Mucosa of rectum (tissue), 2 donors: ENCODE data around the gene SMIM38.

Experiments
- H3K27ac ChIP-seq, 2 donors: one replicate each; pipeline ENCODE4 v1.7.0; 2013; ENCODE audit warnings: inconsistent platforms in 2 of 2, low read depth in 2 of 2, low read length in 2 of 2
- H3K27me3 ChIP-seq, 2 donors: one replicate each; pipeline ENCODE4 v1.7.0; 2013; ENCODE audit warnings: low read length in 2 of 2; ENCODE audit not compliant: control insufficient read depth in 2 of 2, insufficient read depth in 2 of 2
- H3K36me3 ChIP-seq, 2 donors: one replicate each; pipeline ENCODE4 v1.7.0; 2013; ENCODE audit warnings: low read length in 2 of 2; ENCODE audit not compliant: control insufficient read depth in 2 of 2, insufficient read depth in 2 of 2
- H3K4me1 ChIP-seq, 2 donors: one replicate each; pipeline ENCODE4 v1.7.0; 2013; ENCODE audit warnings: low read length in 2 of 2, mild to moderate bottlenecking in 1 of 2; ENCODE audit not compliant: control insufficient read depth in 2 of 2, insufficient read depth in 2 of 2
- H3K4me3 ChIP-seq, 2 donors: one replicate each; pipeline ENCODE4 v1.7.0; 2013; ENCODE audit warnings: low read length in 2 of 2
- H3K9ac ChIP-seq, 2 donors: one replicate each; pipeline ENCODE4 v1.7.0; 2013; ENCODE audit warnings: low read length in 2 of 2, low read depth in 1 of 2, mild to moderate bottlenecking in 1 of 2
- H3K9me3 ChIP-seq, 2 donors: one replicate each; pipeline ENCODE4 v1.7.0; 2013; ENCODE audit warnings: low read length in 2 of 2; ENCODE audit not compliant: control insufficient read depth in 2 of 2
- donor health status: healthy.
- donor health status: Normal muscosa, but diverticular disease.

The SMIM38 gene

DNA sequence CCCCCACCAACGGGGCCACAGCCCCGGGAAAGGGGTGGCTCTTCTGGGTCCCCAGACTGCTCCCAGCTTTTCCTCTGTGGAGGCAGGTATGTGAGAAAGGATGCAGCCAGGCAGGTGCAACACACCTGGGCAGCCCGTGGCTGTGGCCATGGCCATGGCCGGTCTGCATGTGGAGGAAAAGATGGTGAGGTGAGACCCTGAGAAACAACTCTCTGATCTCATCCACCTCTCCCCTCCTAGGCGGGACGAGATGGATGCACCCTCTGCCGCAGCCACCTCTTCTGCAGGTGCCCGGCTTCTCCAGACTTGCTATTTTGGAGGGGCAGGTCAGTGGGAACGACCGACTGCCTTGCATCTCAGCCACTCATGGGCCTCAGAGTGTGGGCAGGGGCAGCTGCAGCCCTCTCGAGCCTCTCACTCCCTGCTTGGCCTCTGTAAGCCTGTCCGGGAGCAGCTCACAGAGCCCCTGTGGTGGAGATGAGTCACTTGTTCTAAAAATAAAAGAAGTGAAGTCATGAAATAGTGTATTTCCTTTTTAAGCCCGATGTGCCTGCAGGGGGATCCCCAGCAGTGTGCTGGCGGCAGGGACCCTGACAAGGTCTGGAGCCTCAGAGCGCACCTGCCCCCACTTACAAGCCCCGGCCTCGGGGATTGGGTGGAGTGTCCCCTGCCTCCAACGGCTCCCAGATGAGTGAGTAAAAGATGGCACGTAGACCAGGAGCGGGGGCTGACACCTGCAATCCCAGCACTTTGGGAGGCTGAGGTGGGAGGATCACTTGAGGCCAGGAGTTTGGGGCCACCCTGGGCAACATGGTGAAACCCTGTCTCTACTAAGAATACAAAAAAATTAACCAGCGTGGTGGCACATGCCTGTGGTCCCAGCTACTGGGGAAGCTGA is 10.7 kb downstream of the SMIM38 start:
- H3K27ac ChIP-seq: no peak overlapping the region

DNA sequence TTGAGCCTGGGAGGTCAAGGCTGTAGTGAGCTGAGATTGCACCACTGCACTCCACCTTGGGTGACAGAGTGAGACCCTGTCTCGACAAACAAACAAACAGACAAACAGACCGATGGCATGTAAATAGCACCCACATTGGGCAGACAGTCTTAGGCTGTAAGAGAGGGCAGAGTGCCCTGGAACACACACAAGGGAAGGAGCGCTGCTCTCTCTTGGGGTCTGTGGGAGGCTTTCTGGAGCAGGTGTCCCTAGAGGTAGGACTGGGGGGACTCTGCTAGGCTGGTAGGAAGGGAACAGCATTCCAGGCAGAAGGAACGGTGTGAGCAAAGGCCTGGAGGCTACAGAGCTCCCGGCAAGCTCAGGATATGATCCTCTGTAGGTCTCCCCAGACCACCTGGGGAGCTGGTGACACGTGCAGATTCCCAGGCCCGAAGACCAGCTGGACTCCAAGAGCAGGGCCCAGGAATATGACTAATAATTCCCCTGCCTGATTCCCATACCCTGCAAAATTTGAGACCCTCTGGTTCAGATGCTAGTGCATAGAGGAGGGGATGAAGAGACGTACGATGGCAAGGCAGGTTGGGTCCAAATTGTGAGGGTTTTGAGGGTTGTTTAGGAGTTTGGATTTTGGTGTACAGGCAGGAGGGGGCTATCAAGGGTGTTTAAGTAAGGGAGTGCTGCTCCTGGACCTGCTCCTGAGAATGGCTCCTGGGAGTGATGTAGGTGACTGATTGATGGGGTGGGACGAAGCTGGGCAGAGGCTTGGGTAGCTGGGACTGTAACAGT is 11.6 kb downstream of the SMIM38 start:
- Histone ChIP-seq H3K9ac (no peak overlapping the region), H3K9me3 (peaks cover 2% of the 10 kb centered on the region in 2 donors), H3K4me1 (no peaks in the 10 kb centered on the region), H3K36me3 (no peaks in the 10 kb centered on the region), H3K27me3 (no peaks in the 10 kb centered on the region), H3K4me3 (no peak overlapping the region), H3K27ac (no peak overlapping the region)

More for the DNA sequence above, 10.7 kb downstream of the SMIM38 start:
- Histone ChIP-seq H3K9ac (no peak overlapping the region), H3K4me1 (no peaks in the 10 kb centered on the region), H3K27me3 (no peaks in the 10 kb centered on the region), H3K36me3 (no peaks in the 10 kb centered on the region), H3K4me3 (no peak overlapping the region), H3K9me3 (peaks cover 2% of the 10 kb centered on the region in 2 donors)

DNA sequence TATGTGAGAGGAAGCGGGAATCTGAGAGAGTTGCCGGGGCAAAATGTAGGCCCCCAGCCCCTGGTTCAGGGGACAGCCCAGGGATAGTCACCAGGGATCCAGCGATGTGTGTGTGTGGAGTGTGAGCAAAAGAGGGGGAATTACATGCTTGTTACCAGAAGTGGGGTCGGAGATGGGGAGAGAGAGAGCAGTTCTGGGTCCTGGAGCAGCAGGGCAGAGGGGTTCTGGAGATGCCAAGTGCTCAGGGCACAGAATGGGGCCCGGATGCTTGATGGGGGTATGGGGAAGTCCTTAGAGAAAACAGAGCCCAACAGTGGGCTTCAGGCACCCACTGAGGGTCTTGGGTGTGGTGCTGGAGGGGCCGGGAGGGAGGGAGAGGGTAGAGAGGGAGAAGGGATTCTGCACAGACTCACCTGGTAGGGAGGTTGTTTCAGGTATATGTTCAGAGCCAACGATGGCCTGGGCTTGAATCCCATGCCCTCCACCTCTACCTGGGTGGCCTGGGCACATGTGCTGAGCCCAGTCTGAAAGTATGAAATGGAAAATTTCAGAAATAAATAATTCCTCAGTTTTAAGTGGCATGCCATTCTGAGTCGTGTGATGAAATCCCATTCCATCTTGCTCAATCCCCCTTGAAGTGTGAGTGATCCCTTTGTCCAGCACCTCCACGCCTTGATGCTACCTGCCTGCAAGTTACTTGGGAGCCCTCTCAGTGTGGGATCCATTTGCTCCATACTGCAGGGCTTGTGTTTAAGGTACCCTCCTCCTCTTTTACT is 12.4 kb downstream of the SMIM38 start:
- Histone ChIP-seq H3K4me3 (no peak overlapping the region), H3K27me3 (no peaks in the 10 kb centered on the region), H3K36me3 (no peaks in the 10 kb centered on the region), H3K9ac (no peak overlapping the region), H3K27ac (no peak overlapping the region), H3K4me1 (no peaks in the 10 kb centered on the region), H3K9me3 (peaks cover 2% of the 10 kb centered on the region in 2 donors)

DNA sequence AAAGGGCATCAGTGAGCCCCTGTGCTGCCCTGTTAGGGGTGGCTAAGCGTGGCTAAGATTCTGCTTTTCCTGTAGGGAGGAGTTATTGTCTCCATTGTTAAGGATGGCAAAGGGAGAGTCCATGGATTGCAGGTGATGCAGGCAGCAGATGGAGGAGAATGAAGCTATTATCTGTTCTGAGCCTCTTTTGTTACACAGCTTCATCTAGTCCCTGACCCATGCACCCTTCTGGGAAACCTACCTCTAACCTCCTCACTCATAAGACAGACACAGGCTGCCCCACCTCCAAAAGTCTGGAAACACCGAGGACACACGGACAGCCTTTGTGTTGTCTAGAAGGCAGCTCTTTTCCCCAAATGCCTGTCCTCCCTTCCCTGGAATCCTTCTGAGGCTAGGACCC is 13.7 kb downstream of the SMIM38 start:
- H3K4me1 ChIP-seq: no peaks in the 10 kb centered on the region
- H3K9me3 ChIP-seq: peaks cover 0 to 2% of the 10 kb centered on the region in 2 donors
- no peak overlapping the region for H3K4me3 ChIP-seq
- no peaks in the 10 kb centered on the region for H3K27me3 ChIP-seq
- H3K9ac ChIP-seq: no peak overlapping the region
- H3K36me3 ChIP-seq: no peaks in the 10 kb centered on the region
- no peak overlapping the region for H3K27ac ChIP-seq

DNA sequence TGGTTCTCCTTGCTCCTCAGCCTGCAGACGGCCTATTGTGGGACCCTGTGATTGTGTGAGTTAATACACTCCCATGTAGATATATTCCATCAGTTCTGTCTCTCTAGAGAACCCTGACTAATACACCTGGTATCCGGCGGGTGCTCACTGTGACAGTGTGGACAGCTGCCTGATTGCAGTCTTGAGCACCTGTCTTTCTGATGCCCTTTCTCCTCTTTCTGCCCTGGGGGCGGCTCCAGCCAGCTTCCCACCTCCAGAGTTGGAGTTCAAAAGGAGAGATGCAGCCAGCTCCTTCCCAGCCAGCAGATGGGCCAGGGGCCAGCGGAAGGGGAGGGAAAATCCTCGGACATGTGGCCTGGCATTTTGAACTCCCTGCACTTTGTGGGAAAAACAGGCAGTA is 15.0 kb downstream of the SMIM38 start:
- no peak overlapping the region for H3K9ac ChIP-seq
- H3K27ac ChIP-seq: no peak overlapping the region
- no peaks in the 10 kb centered on the region for H3K36me3 ChIP-seq

DNA sequence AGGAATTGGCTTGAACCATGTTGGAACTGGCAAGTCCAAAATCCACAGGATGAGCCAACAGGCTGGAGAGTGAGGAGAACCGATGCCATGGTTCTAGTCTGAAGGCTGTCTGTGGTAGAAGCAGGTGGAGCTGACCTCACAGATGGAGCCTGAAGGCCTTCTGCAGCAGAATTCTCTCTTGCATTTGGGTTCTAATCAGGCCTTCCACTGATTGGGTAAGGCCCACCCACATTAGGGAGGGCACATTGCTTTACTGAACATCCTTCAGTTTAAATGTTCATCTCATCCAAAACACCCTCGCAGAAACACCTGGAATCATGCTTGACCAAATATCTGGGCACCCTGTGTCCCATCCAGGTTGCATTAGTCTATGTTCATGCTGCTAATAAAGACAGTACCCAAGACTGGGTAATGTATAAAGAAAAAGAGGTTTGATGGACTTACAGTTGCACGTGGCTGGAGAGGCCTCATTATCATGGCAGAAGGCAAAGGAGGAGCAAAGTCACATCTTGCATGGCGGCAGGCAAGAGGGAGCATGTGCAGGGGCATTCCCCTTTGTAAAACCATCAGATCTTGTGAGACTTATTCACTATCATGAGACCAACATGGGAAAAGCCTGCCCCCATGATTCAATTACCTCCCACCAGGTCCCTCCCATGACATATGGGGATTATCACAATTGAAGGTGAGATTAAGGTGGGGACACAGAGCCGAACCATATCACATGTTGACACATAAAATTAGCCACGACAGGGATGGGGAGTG is 15.9 kb downstream of the SMIM38 start:
- Histone ChIP-seq H3K9ac (no peak overlapping the region), H3K4me1 (no peaks in the 10 kb centered on the region), H3K9me3 (peaks cover 2% of the 10 kb centered on the region in 2 donors), H3K27ac (no peak overlapping the region), H3K27me3 (peaks cover 0 to 3% of the 10 kb centered on the region in 2 donors), H3K36me3 (no peaks in the 10 kb centered on the region), H3K4me3 (no peak overlapping the region)

More for the DNA sequence above, 15.0 kb downstream of the SMIM38 start:
- H3K27me3 ChIP-seq: peaks cover 0 to 3% of the 10 kb centered on the region in 2 donors
- peaks cover 2% of the 10 kb centered on the region in 2 donors for H3K9me3 ChIP-seq
- H3K4me3 ChIP-seq: no peak overlapping the region
- no peaks in the 10 kb centered on the region for H3K4me1 ChIP-seq

DNA sequence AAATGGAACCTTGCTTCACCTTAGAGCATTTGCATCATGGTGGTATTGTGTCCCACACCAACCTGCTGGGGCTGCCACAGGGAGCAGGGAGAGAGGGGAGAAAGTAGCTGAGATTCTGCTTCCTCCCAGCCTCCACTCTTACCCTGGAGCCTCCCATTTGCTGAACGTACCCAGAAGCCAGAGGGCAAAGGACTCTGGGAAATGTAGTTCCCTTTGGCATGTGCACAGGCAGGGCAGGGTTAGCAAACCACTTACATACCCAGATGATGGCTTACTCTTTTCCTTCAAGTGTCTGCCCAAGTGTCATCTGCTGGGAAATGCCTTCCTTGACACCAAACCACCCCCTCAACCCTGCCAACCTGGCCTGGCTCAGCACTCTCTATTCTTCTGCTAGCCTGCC is 16.9 kb downstream of the SMIM38 start:
- H3K36me3 ChIP-seq: no peaks in the 10 kb centered on the region
- peaks cover 2% of the 10 kb centered on the region in 2 donors for H3K9me3 ChIP-seq
- peaks cover 0 to 3% of the 10 kb centered on the region in 2 donors for H3K27me3 ChIP-seq
- H3K9ac ChIP-seq: no peak overlapping the region
- no peaks in the 10 kb centered on the region for H3K4me1 ChIP-seq
- H3K4me3 ChIP-seq: no peak overlapping the region
- H3K27ac ChIP-seq: no peak overlapping the region

DNA sequence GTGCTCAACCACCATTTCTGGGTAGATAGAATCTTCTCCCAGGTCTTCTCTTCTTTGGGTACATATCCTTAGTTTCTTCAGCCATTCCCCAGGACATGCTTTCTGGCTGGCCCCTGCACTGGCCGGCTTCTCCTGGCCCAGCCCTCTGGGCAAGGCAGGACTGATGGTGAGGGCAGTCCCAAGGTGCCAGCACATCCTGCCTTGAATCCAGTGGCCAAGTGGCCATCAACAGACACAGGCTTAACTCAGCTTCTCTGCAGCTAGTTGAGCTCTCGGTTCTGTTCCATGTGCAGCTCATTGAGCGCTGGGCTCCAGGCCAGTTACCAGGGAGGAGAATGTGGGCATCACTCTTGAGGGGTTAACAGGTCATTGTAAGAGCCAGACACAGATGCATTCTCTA is 17.6 kb downstream of the SMIM38 start:
- no peak overlapping the region for H3K9ac ChIP-seq
- peaks cover 0 to 3% of the 10 kb centered on the region in 2 donors for H3K27me3 ChIP-seq
- H3K4me1 ChIP-seq: no peaks in the 10 kb centered on the region
- H3K36me3 ChIP-seq: no peaks in the 10 kb centered on the region
- no peak overlapping the region for H3K27ac ChIP-seq
- H3K9me3 ChIP-seq: peaks cover 2% of the 10 kb centered on the region in 2 donors
- no peak overlapping the region for H3K4me3 ChIP-seq

DNA sequence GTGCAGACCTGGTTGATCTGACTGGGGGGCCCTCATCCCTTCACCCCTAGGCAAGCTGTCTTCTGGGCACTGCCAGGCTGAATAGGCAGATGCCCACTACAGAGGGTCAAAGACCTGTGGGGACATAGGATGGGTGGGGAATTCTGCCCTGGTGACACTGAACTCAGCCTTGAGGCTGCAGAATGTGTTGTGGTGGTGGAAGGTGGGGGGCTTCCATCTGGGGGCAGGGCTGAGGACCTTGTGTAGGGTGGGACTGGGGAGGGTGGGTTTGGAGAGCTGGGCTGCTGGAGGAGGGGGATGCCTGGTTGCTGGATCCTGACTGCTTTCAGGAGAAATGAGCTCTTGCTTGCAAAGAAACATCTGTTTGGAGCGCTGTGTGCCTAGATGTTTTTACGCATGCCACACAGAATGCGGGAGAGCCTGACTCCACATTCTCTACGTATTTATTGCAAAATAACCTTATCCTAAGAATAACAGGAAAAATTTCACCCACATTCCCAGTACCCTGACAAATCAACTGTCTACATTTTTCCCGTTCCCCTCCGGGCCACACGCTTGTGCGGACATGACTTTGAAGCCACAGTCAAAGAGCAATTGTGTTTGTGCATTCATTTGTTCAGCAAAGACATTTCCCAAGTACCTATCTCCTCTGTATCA is 18.3 kb downstream of the SMIM38 start:
- no peak overlapping the region for H3K9ac ChIP-seq
- no peak overlapping the region for H3K4me3 ChIP-seq
- no peaks in the 10 kb centered on the region for H3K4me1 ChIP-seq
- no peaks in the 10 kb centered on the region for H3K36me3 ChIP-seq
- H3K27me3 ChIP-seq: peaks cover 0 to 3% of the 10 kb centered on the region in 2 donors
- peaks cover 2% of the 10 kb centered on the region in 2 donors for H3K9me3 ChIP-seq
- H3K27ac ChIP-seq: no peak overlapping the region
